NCI-H187 treated with DMSO at 0.1 percent for 48 hours (cell line): ENCODE results near the gene RSPRY1.
"Not testable (repeated sequence)": the region's sequence is repeated elsewhere in the genome, so short reads cannot be mapped to it uniquely, and the experiment has no call there.

ENCODE experiments used
- DNase-seq: peaks from one replicate; lab custom pipeline; 2025; lab: John Stamatoyannopoulos, UW

RSPRY1 gene

GRCh38 chr16:57271867-57272495 is 85.9 kb downstream of the RSPRY1 start:
- DNase-seq, result no peak

GRCh38 chr16:57273359-57273758 is 87.2 kb downstream of the RSPRY1 start:
- no peak for DNase-seq

GRCh38 chr16:57273826-57274225 is 87.7 kb downstream of the RSPRY1 start:
- no peak for DNase-seq

- DNase-seq, result not testable (repeated sequence)
Observed at GRCh38 chr16:57275946-57276345, 89.8 kb downstream of the RSPRY1 start.

- DNase-seq, result no peak
Observed at GRCh38 chr16:57276596-57276995, 90.5 kb downstream of the RSPRY1 start.

GRCh38 chr16:57277586-57277985 is 91.5 kb downstream of the RSPRY1 start:
- no peak for DNase-seq

- no peak for DNase-seq
Observed at GRCh38 chr16:57278494-57278893, 92.4 kb downstream of the RSPRY1 start.

GRCh38 chr16:57279780-57280638 is 93.9 kb downstream of the RSPRY1 start:
- no peak for DNase-seq

GRCh38 chr16:57281791-57282190 is 95.7 kb downstream of the RSPRY1 start:
- no peak for DNase-seq

- no peak for DNase-seq
Observed at GRCh38 chr16:57282510-57283213, 96.5 kb downstream of the RSPRY1 start.

- DNase-seq, result no peak
Observed at GRCh38 chr16:57283214-57283958, 97.3 kb downstream of the RSPRY1 start.

- no peak for DNase-seq
Observed at GRCh38 chr16:57283959-57284208, 97.8 kb downstream of the RSPRY1 start.

GRCh38 chr16:57284209-57284951 is 98.3 kb downstream of the RSPRY1 start, which contains the start of gene PLLP:
PLLP (minus strand) TSS chr16:57284672; CDS start chr16:57284540, 132 bp downstream.
- no peak for DNase-seq

GRCh38 chr16:57284952-57285363 is 98.8 kb downstream of the RSPRY1 start:
- no peak for DNase-seq

GRCh38 chr16:57285379-57285778 is 99.2 kb downstream of the RSPRY1 start:
- no peak for DNase-seq

GRCh38 chr16:57289391-57290257 is 103.5 kb downstream of the RSPRY1 start:
- DNase-seq, result no peak
